HL-60 (cell line): ENCODE data around the gene GLIS1.

ENCODE experiments used
- DNase-seq, 2 experiments: peaks; one replicate each; pipeline ENCODE4 v3.0.0-alpha.2; 2010 to 2020; ENCODE audit warnings: low read depth in 1 of 2, low spot score in 1 of 2
- H3K27ac ChIP-seq: fragments of 250-450 bp; sonication (Bioruptor Pico); replicated peaks from 2 replicates; pipeline ENCODE4 v1.5.1; 2020; ENCODE audit warnings: mild to moderate bottlenecking, moderate library complexity
- H3K27me3 ChIP-seq: fragments of 250-450 bp; sonication (Bioruptor Pico); 2 replicates; pipeline ENCODE4 v1.5.1; 2021; ENCODE audit warnings: mild to moderate bottlenecking, moderate library complexity; ENCODE audit not compliant: insufficient read depth, poor library complexity, severe bottlenecking
- H3K4me3 ChIP-seq: replicated peaks from 2 replicates; pipeline ENCODE4 v1.5.1; 2011; ENCODE audit warnings: mild to moderate bottlenecking, control low read depth, low read length; ENCODE audit not compliant: insufficient read depth
- CTCF ChIP-seq: IDR thresholded peaks from one replicate; pipeline ENCODE4 v1.5.1; 2011; ENCODE audit warnings: low read length, control low read depth, inconsistent platforms; ENCODE audit not compliant: insufficient read depth
- GABPA ChIP-seq: IDR thresholded peaks from 2 replicates; pipeline ENCODE4 v1.6.1; 2012; ENCODE audit warnings: low read depth
- POLR2AphosphoS5 ChIP-seq: IDR thresholded peaks from 2 replicates; pipeline ENCODE4 v1.6.1; 2012; ENCODE audit warnings: low read depth
- REST ChIP-seq: IDR thresholded peaks from 2 replicates; pipeline ENCODE4 v1.6.1; 2012; ENCODE audit warnings: low read depth; ENCODE audit not compliant: insufficient replicate concordance
- SPI1 ChIP-seq: IDR thresholded peaks from 2 replicates; pipeline ENCODE4 v1.6.1; 2012; ENCODE audit warnings: low read depth, mild to moderate bottlenecking, borderline replicate concordance

GLIS1 gene

GRCh38 chr1:53460211-53460634 is 278.7 kb downstream of the GLIS1 start:
- no peak overlapping the region for H3K27ac ChIP-seq
- H3K27me3 ChIP-seq: no peaks in the 10 kb centered on the region
- no peak for DNase-seq
- TF ChIP-seq SPI1 (no peak), GABPA (no peak)
- no peak overlapping the region for H3K4me3 ChIP-seq

GRCh38 chr1:53459321-53460175 is 279.4 kb downstream of the GLIS1 start, which contains the start of gene DMRTB1:
Gene DMRTB1 (plus strand): TSS chr1:53459399. CDS start chr1:53459454, 55 bp downstream.
- H3K4me3 ChIP-seq: no peak within 1 kb of the TSS
- TF ChIP-seq SPI1 (no peak), POLR2AphosphoS5 (no peak), CTCF (no peak), REST (no peak), GABPA (no peak)
- H3K27me3 ChIP-seq: no peaks in the 10 kb centered on the region
- no peak within 1 kb of the TSS for H3K27ac ChIP-seq
- DNase-seq: no peak

- Histone ChIP-seq H3K27ac (no peak overlapping the region), H3K27me3 (no peaks in the 10 kb centered on the region), H3K4me3 (no peak overlapping the region)
- TF ChIP-seq SPI1: no peak
- DNase-seq: no peak
Measured at GRCh38 chr1:53458634-53459033, 280.3 kb downstream of the GLIS1 start.
